ENCODE measurements around the gene GMDS.

GRCh38 chr6:2258112-2258511, 12.7 kb upstream of the GMDS start:
- TF ChIP-seq CTCF (IDR thresholded peaks at IDR 0.05) (no peak), EZH2 (IDR thresholded peaks at IDR 0.05; ENCODE audit: borderline replicate concordance, insufficient read depth, low read depth, low read length, poor library complexity, severe bottlenecking) (no peak)
